H1 (cell line): ENCODE results near the gene CORO6. TPM values are rescaled to one million over a fixed set of nuclear protein-coding genes. Genes with fewer than 3 reads are reported as not detected.

ENCODE experiments used
- SIX5 ChIP-seq: IDR thresholded peaks from 2 replicates; pipeline ENCODE4 v1.6.1; 2011; ENCODE audit warnings: mild to moderate bottlenecking, low read depth, low read length
- TCF12 ChIP-seq: IDR thresholded peaks from 2 replicates; pipeline ENCODE4 v1.6.1; 2011; ENCODE audit warnings: low read depth, mild to moderate bottlenecking, low read length
- polyA plus RNA-seq, 7 experiments: library from polyadenylated mRNA; depleted of rRNA in 3 of 7; stranded (reverse) in 5 of 7; unstranded in 2 of 7; fragments of >200 nt in 5 of 7; fragments of 200-250 nt in 2 of 7; gene quantifications; 1 replicate in 5 of 7; 2 replicates in 1 of 7; 4 replicates in 1 of 7; pipeline versions ENCODE4 v1.2.1 to v1.2.3, GENCODE V29; 2011 to 2013; ENCODE audit warnings: missing spikeins in 2 of 7, mixed read lengths in 2 of 7
- total RNA-seq: library from RNA; stranded (reverse); fragmentation: NEBNext Ultra II Directional; extraction: Animal tissue kit (Norgen Biotek cat#: 25700); gene quantifications from 2 replicates; pipeline ENCODE4 v1.2.1, GENCODE V29; 2021

CORO6 gene
- total and polyA plus RNA-seq, 2 of the 8 experiments (the other 6 are each of a cell fraction or from before 2014, with no cell fraction given) = 2.5 to 8.6 TPM

DNA sequence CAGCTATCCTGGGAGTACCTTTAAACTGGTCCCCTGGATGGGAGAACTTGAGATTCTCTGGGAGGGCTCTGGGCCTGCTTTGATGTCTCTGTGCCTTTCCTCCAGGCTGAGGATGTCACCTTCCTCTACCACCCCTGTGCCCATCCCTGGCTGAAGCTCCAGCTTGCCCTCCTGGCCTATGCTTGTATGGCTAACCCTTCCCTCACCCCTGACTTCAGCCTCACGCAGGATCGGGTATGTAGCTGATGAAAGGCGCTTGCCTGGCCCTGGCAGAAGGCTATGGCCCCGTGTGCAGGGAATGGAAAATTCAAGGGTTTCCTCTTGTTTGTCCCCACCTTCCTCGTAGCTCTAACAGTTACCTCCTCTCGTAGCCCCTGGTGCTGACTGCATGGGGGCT, 51.2 kb downstream of the CORO6 start (continued):
- TF ChIP-seq SIX5 (no peak), TCF12 (no peak)
